GM19025 (cell line): ENCODE measurements around the gene ZRANB1.

Experiments
- ATAC-seq: cut with Tn5 transposase; IDR thresholded peaks from one replicate; pipeline ENCODE4 v1.9.1; 2021; ENCODE audit warnings: mild to moderate bottlenecking, low read depth, moderate library complexity; ENCODE audit not compliant: unreplicated experiment

ZRANB1 gene

GRCh38 chr10:124918906-124919305, 23.0 kb upstream of the ZRANB1 start:
- ATAC-seq = no peak

- no peak for ATAC-seq
Measured at GRCh38 chr10:124921261-124921660, 20.7 kb upstream of the ZRANB1 start.

DNA sequence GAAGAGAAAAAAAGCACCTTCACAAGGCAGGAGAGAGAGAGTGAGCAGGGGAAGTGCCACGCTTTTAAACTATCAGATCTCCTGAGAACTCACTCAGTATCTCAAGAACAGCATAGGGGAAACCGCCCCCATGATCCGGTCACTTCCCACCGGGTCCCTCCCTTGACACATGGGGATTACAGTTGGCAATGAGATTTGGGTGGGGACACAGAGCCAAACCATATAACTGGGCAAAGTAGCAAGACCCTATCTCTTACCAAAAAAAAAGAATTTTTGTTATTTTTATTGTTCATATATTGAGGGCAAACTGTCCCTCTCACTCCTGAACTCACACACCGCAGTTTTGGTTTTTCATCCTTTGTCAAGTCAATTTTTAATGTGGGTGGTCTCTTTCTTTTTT, 18.2 kb upstream of the ZRANB1 start:
- no peak for ATAC-seq

DNA sequence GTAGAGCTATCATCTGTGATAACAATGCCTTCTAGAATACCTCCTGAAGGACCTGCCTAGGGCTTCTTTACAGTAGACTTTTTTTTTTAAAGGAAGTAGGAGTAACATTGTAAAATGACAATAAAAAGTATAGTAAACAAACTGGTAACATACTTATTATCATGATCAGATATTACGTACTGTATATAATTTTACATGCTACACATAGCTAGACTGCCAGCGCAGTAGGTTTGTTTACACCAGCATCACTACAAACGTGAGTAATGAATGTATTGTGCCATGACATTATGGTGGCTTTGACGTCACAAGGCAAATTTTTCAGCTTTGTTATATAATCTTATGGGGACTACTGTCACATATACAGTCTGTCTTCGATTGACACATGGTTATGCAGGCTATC, 15.4 kb upstream of the ZRANB1 start:
- no peak for ATAC-seq

DNA sequence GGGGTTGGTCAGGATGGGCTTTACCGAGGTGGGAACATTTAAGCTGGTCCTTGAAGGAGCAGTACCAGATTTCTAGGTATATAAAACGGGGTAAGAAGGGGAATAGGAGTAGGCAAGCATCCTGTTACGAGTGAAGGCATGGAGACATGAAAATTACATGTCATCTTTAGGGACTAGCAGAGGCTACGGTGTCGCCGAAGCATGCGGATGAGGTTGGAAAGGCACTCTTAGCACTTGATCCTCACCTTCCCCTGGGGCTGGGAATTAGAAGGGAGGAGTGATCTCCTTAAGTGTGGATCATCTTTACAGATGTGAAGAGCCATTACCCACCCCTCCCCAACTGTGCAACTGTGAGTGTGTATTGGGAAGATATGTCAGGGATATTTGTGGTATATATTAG, 13.8 kb upstream of the ZRANB1 start:
- no peak for ATAC-seq

DNA sequence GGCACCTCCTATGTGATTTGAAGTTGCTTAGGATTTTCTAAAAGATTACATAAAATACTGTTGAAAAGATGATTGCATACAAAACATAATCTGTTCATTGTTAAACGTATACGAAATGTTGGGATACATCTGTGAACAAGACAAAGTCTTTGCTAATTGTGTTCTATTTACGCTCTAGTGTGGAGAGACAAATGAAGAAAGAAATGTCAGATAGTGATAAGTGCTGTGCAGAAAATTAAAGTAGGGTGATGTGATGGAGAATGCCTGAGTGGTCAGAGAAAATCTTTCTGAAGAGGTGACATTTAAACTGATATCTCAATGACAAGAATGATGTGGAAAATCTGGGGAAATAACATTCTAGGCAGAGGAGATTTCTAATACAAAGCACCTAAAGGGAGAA, 13.4 kb upstream of the ZRANB1 start:
- no peak for ATAC-seq

- ATAC-seq = no peak
Measured at GRCh38 chr10:124935946-124936345, 6.0 kb upstream of the ZRANB1 start.

DNA sequence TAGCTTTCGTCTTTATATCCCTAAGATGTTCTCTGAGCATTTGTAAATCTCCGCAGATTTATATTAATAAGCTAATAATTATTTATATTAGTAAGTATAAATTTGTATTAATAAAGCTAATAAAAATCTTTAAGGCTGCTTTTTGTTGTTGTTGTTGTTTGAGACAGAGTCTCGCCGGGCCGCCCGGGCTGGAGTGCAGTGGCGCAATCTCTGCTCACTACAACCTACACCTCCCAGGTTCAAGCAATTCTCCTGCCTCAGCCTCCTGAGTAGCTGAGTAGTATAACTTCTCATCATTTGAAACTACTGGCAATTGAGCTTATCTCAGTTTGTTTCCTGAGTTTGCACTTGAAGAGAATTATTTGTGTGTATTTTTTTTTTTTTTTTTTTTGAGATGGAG, 5.1 kb upstream of the ZRANB1 start:
- no peak for ATAC-seq

GRCh38 chr10:124939290-124939689, 2.6 kb upstream of the ZRANB1 start:
- no peak for ATAC-seq

DNA sequence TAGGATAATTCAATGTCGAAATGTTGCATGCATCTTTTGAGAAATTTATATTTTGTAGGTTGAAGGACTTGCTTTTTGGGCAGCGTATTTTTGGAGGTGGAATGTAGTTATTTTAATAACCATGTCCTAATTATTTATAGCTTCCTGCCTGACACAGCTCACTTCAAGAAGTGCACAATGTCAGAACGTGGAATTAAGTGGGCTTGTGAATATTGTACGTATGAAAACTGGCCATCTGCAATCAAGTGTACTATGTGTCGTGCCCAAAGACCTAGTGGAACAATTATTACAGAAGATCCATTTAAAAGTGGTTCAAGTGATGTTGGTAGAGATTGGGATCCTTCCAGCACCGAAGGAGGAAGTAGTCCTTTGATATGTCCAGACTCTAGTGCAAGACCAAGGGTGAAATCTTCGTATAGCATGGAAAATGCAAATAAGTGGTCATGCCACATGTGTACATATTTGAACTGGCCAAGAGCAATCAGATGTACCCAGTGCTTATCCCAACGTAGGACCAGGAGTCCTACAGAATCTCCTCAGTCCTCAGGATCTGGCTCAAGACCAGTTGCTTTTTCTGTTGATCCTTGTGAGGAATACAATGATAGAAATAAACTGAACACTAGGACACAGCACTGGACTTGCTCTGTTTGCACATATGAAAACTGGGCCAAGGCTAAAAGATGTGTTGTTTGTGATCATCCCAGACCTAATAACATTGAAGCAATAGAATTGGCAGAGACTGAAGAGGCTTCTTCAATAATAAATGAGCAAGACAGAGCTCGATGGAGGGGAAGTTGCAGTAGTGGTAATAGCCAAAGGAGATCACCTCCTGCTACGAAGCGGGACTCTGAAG, 620 bp downstream of the ZRANB1 start:
- no peak for ATAC-seq

DNA sequence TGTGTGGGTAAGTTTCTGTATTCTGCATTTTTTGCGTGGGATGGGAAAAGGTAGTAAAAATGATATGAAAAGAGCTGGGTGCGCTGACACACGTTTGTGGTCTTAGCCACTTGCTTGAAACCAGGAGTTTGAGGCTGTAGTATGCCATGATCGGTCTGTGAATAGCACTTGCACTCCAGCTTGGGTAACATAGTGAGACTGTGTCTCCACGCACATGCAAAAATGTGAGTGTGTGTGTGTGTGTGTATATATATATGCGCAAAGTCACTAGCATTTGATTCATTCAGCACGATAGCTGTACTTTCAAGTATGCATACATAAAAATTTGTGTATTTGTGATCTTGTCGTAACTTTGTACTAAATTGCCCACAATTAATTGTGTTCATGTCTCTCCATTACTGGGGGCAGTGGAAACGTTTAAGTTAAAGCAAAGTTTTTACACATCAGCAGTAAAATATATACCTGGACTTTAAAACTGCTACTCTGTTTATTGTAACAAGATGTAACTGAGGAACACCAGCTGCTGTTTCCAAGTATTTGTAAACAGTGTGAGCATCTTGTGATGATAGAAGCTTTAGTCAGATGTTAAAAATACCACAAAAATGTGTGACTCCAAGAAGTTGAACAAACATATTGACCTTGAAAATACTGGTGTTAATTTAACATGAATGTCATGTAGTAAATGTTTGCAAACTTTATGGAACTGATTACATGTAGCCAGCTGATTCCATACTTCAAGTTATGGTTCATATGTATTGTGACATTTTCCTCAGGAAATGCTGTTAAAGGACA, 1.6 kb downstream of the ZRANB1 start:
- ATAC-seq = no peak

DNA sequence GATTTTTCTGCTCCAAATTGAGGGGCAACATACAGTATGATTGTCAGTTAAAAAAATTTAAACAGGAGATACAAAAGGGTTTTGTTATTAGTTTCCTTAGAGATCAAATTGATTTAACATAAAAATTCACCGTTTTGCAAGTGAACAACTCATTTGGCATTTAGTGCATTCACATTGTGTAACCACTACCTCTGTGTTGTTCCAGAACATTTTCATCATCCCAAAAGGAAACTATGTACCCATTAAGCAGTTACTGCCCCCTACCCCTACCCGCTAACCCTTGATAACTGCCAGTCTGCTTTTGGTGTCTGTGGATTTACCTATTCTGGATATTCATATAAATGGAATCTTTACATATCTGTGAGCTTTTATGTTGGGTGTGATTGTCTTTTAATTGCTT, 3.1 kb downstream of the ZRANB1 start:
- ATAC-seq = no peak

GRCh38 chr10:124946945-124947344, 5.0 kb downstream of the ZRANB1 start:
- ATAC-seq = no peak

GRCh38 chr10:124949543-124949942, 7.6 kb downstream of the ZRANB1 start:
- ATAC-seq = no peak

DNA sequence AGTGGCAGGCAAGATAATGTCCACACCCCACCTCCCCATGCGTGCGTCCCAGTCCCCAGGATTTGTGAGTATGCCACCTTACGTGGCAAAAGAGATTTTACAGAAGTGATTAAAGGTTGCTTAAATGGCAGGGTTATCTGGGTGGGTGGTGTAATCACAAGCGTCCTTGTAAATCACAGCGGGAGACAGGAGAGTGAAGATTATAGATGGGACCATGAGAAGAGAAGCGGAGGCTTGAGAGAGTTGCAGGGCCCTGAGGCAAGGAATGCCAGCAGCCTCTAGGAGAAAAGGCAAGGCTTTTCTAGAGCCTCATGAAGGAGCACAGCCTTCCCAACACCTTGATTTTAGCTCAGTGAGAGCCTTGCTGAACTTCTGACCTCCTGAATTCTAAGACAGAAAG, 10.2 kb downstream of the ZRANB1 start:
- ATAC-seq = no peak

GRCh38 chr10:124953421-124953820, 11.5 kb downstream of the ZRANB1 start:
- no peak for ATAC-seq

- ATAC-seq = no peak
Measured at GRCh38 chr10:124955243-124955642, 13.3 kb downstream of the ZRANB1 start.

GRCh38 chr10:124955868-124956267, 13.9 kb downstream of the ZRANB1 start:
- no peak for ATAC-seq

DNA sequence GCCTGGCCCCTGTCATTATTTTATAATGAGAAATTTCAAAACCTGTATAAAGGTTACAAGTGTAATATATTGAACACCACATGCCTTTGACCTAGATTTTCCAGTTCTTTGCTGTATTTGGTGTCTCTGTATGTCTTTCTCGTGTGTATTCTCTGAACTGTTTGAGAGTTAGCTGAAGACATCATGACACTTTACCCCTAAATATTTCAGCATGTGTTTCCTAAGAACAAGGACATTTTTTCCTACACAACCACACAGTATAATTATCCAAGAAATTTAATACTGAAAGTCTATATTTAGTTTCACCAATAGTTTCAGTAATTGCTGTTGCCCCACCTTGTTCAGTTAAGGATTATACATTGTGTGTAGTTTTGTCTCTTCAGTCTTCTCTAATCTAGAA, 14.8 kb downstream of the ZRANB1 start:
- ATAC-seq = no peak

- ATAC-seq = no peak
Measured at GRCh38 chr10:124957404-124957947, 15.6 kb downstream of the ZRANB1 start.

- no peak for ATAC-seq
Measured at GRCh38 chr10:124959564-124959963, 17.6 kb downstream of the ZRANB1 start.

DNA sequence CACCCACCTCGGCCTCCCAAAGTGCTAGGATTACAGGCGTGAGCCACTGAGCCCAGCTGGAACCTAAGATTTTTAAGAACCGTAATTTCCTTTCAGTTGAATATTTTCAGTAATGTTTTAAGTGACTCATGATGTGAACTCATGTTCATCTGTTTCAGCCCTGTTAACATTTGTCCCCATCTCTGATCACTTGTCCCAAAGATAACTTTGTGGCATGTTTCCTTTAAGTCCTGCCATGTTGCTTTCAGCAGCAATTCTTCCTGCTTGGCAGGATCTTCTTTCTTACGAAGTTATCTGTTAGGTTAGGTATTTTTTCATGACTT, 19.3 kb downstream of the ZRANB1 start:
- no peak for ATAC-seq
